HG02885 (cell line): ENCODE results near the gene METTL16.

Experiments
- ATAC-seq: cut with Tn5 transposase; IDR thresholded peaks from one replicate; pipeline ENCODE4 v1.9.1; 2021; ENCODE audit warnings: mild to moderate bottlenecking; ENCODE audit not compliant: unreplicated experiment, poor library complexity

Gene METTL16

DNA sequence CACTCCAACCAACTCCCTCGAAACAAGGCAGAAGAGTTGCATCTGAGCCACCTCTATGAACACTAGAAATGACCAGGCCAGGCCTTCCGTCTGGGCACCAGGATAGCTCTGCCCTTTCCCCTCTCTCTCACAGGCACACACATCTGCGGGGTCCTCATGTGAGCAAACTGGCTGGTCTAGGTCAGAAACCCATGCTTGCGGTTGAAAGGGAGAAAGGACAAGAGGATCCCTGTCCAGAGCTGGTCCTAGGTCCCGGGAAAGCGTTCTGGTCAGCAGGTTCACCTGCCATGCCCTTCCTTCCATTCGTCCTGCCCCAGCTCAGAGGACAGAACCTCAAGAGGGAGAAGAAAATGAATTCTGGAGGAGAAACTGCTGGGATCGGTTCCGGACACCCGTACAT is 113.5 kb downstream of the METTL16 start:
- no peak for ATAC-seq

- ATAC-seq = no peak
These were observed 114.2 kb downstream of the METTL16 start for GRCh38 chr17:2397247-2398171.

- no peak for ATAC-seq
These were observed 115.0 kb downstream of the METTL16 start for GRCh38 chr17:2396568-2397246.

DNA sequence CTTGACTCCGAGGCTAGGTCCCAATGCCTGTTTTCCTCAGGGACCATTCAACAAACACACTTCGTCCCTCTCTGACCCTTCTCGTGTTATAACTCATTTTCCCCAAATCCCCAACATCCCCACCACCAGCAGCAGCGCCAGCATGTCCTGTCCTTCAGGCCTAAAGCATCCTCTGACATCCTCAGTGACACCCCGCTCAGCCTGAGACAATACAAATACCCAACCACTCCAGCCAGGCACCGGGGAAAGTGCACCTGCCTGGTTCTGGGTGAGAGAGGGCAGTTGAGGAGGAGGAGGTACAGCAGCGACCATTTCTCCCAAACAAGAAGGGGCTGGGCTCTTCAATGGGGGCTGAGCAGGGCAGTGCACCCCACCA is 115.5 kb downstream of the METTL16 start:
- no peak for ATAC-seq

DNA sequence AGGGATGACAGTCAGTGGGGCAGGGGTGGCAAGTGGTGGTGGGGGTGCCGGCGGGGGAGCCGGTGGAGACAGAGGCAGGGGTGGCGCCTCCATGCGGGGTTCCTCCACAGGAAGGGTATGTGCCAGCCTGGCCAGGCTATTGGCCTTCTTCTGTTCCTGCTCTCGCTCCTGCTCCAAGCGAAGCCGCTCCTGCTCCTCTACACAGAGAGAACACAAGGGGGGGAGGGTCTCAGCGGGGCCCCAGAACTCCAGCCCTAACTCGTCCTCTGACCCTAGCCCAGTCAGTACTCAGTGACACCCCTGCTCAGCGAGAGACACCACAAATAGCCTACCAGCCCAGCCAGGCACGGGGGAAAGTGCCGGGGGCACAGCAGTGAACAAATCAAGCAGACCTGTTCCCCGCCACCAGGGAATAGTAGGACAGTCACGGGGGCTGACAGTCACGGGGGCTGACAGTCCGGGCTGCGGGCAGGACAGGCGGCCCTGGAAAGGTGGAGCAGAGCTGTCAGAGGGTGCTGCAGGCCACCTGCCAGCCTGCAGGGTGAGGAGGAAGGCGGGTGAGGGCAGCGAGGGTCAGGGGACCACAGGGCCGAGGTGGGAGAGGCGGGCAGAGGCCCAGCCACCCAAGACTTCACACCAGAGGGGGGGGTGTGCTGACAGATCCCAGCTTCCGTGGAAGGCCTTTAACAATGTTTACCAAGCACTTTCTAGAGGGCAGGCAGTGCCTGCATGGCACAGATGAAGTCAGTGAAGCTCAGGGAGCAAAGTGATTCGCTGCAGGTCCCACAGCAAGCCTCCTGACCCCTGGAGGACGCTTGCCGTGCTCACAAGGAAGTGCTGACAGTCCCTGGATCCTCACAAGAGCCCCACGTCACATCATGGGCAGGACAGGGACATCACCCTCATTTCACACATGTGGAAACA is 116.2 kb downstream of the METTL16 start:
- ATAC-seq = no peak

- ATAC-seq = no peak
These were observed 116.9 kb downstream of the METTL16 start for GRCh38 chr17:2394775-2395201.

DNA sequence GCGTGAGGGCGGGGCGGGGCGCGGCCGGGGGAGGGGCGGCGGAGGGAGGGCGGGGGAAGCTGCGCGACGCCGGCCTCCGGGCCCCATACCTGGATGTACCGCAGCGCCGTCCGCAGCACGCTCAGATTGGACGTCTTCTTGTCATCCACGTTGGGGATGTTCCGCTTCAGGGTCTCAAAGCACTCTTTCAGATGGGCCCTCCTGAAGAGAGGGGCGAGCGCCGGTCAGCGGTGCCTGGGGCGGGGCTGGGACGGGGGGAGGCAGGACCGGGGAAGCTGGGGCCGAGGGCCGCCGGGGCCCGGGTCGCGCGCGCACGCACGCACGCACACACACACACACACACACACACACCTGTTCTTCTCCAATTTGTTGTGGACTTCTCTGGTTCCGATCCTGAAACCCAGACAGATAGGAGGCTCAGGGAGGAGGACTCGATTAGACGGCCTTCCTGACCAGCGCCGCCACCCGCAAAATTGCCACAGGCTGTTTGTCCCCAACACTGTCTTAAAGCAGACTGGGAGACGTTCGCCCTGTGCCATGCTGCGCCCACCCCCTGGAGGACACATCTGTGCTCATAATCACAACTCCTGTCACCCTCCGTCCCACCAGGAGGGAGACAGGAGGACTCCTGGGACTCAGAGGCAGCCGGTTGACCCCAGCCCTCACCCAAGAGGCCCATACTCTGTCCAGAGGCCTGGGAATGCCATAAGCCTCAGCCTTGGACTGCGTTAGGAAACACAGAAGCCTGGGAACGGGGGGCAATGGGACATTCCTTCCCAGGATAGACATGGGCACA is 117.5 kb downstream of the METTL16 start:
- ATAC-seq = no peak

- ATAC-seq = peak; percentile 46
These were observed 118.3 kb downstream of the METTL16 start for GRCh38 chr17:2393174-2393953.

GRCh38 chr17:2392252-2393173 is 119.2 kb downstream of the METTL16 start:
- ATAC-seq = peak; percentile 70

DNA sequence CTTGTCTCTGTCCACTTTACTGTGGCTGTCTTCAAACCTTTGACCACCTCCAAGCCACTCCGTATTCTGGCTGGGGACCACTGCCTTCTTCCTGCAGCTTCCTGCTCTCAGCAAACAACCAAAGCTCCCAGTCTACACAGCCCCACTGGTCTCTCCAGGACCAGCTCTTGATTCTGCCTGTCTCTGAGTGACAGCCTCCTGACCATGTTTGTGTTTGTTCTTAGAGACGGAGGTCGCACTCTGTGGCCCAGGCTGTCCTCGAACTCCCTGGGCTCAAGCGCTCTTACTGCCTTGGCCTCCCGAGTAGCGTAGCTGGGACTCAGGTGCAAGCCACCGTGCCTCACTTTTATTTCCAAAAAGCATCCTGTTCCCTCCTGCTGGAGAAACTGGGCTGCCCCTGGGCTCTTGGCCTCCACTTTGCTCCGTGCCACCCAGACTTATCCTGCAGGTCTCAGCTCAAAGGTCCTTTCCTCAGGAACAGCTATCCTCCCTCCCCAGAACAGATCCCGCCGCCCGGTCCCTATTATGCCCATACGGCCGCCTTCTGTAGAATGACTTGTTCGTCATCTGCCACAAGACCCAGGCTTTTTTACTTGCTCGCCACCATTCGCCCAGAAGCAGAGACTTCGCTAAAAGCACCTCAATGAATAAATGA is 120.0 kb downstream of the METTL16 start:
- ATAC-seq = no peak

- no peak for ATAC-seq
These were observed 121.4 kb downstream of the METTL16 start for GRCh38 chr17:2390199-2390836.

DNA sequence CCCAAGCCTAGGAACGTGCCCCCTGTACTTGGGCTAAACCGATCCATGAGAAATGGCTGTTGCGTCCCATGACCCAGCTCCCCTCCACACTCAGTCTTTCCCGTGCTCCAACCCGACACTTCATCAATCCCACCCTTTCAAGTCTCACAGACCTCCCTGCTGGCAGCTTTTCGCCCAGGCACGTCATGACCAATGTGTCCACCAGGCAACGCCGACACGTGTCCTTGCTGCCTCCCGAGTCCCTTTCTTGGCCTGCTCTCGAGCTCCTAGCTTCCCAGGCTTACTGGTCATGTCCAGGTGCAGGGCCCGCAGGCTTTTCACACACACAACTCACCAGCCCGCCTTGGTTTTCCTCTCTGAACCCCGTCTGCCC is 123.0 kb downstream of the METTL16 start:
- no peak for ATAC-seq

GRCh38 chr17:2388020-2388682 is 123.5 kb downstream of the METTL16 start:
- no peak for ATAC-seq

DNA sequence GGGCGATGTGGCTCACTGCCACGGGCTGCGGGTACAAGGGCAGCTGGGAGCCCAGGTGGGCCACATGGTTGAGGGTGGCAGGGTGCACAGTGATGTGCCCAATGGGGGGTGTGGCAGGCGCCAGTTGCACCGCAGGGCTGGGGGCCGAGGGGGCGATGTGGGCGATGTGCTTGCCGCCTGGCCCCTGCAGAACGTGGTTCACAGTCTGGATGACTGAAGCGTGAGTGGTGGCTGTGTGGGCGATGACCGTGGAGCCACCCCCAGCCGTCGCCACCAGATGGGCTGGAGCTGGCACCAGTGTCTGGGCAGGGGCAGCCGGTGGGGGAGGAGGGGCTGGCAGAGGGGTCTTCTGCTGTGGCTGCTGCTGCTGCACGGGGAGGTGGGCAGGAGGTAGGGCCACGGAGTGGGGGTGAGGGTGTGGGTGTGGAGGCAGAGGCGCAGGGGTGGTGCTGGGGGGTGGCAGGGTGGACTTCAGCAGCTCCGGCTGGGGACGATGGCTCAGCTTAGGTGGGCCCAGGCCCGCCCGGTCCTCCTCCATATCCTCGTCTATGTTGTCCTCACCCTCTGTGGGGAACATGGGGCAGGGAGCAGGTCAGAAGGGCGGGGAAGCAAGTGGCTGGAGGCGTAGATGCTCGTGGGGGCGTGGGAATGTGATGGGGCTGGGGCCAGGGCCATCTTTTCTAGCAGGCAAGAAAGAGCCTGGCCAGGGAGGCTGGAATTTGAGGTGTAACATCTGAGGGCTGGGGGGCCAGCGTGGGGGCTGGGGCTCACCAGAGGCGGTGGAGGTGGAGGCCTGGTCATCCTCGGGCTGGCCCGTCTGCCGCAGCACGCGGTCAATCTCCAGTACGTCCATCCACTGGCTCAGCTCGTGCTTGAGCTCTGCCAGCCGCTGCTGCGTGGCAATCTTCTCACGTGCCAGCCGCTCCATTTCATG is 124.3 kb downstream of the METTL16 start:
- no peak for ATAC-seq

GRCh38 chr17:2386400-2387085 is 125.1 kb downstream of the METTL16 start:
- no peak for ATAC-seq
